Muscle layer of duodenum (tissue), 2 donors: Measurements from ENCODE around the gene AMFR.

Source experiments
- H3K27ac ChIP-seq: one replicate; pipeline ENCODE4 v1.7.0; 2013; ENCODE audit warnings: mild to moderate bottlenecking, low read length
- H3K27me3 ChIP-seq: one replicate; pipeline ENCODE4 v1.7.0; 2013; ENCODE audit warnings: low read depth, mild to moderate bottlenecking, control low read depth, low read length
- H3K36me3 ChIP-seq, 2 donors: one replicate each; pipeline ENCODE4 v1.7.0; 2013; ENCODE audit warnings: low read length in 2 of 2, control low read depth in 1 of 2, mild to moderate bottlenecking in 1 of 2; ENCODE audit not compliant: insufficient read depth in 2 of 2, control insufficient read depth in 1 of 2
- H3K4me1 ChIP-seq, 2 donors: one replicate each; pipeline ENCODE4 v1.7.0; 2013; ENCODE audit warnings: low read length in 2 of 2, mild to moderate bottlenecking in 2 of 2, control low read depth in 1 of 2, moderate library complexity in 1 of 2; ENCODE audit not compliant: insufficient read depth in 2 of 2, control insufficient read depth in 1 of 2
- H3K4me3 ChIP-seq, 2 donors: one replicate each; pipeline ENCODE4 v1.7.0; 2013; ENCODE audit warnings: low read length in 2 of 2, low read depth in 1 of 2, mild to moderate bottlenecking in 1 of 2
- H3K9me3 ChIP-seq, 2 donors: one replicate each; pipeline ENCODE4 v1.7.0; 2013; ENCODE audit warnings: low read length in 2 of 2, control low read depth in 1 of 2, mild to moderate bottlenecking in 1 of 2; ENCODE audit not compliant: control insufficient read depth in 1 of 2
- donor health status: healthy.

The AMFR gene

DNA sequence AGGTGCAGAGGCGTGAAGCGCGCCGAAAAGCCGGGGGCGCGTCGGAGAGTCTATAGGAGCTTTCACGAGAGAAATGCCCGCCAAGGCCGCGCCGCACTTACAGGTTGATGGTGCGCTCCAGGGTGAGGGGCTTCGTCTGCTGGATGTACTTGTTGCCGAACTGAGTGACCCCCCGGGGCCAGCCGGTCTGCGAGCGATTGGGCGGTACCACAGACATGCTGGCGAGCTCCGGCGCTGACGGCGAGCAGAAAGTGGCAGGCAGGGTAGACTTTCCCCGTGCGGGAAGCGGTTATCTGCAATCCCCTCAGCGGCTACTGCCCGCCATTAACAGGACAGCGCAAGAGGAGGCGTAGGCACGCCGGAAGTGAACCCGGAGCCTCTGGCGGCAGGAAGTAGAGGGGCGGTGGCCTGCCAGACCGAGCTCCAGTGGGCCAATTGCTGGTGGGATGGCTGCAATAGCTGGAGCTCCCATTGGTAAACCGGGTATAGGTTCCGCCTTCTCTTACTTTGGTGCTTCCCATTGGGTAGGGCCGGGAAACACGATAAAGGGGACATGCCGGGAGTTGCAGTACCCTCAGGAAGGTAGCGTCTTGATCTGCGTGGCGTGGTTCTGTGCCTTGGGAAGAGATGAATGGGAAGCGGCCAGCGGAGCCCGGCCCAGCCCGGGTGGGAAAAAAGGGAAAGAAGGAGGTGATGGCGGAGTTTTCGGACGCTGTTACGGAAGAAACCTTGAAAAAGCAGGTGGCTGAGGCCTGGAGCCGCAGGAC lies 25.8 kb upstream of the AMFR start, which contains the start of the genes NUDT21 and OGFOD1:
TSS of gene NUDT21 (minus strand) at position 347 of the 767 bp plus-strand sequence. CDS start at position 217, 130 bp downstream.
TSS of gene OGFOD1 (plus strand) at position 569 of the 767 bp plus-strand sequence. CDS start at position 628, 59 bp downstream.
- Histone ChIP-seq H3K9me3 (no peaks in the 10 kb centered on the region), H3K4me3 (peak within 1 kb of the TSS; percentile 98 to 99), H3K4me1 (peaks cover 18 to 30% of the 10 kb centered on the region in 2 donors), H3K36me3 (peaks cover 26 to 31% of the 10 kb centered on the region in 2 donors), H3K27ac (peak within 1 kb of the TSS; percentile 82), H3K27me3 (no peaks in the 10 kb centered on the region)

- Histone ChIP-seq H3K27ac (peak overlapping the region; percentile 70), H3K9me3 (no peaks in the 10 kb centered on the region)
Observed at GRCh38 chr16:56450275-56450985, 25.1 kb upstream of the AMFR start.

DNA sequence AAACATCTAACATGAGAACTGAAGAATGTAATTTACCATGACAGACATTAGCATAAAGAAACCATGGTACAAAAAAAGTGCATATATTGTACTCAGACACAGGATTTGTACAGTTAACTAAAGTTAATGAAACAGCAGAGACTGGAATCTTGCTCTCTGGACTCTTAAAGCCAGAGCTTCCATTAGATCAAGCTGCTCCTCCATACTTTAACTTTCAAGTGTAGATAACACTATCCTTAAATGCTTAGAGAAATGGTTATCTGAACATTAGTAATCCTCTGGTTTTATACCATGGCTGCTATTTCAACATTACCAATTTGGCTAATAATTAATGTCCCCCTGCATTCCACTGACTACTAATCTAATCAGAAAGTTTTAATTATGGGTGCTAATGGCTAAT lies 22.7 kb upstream of the AMFR start:
- Histone ChIP-seq H3K4me1 (peaks cover 18 to 26% of the 10 kb centered on the region in 2 donors), H3K9me3 (no peaks in the 10 kb centered on the region), H3K27me3 (no peaks in the 10 kb centered on the region), H3K36me3 (peaks cover 19 to 20% of the 10 kb centered on the region in 2 donors), H3K4me3 (no peak overlapping the region), H3K27ac (no peak overlapping the region)

More at GRCh38 chr16:56450275-56450985, 25.1 kb upstream of the AMFR start:
- H3K4me3 ChIP-seq: peak overlapping the region; percentile 98 to 99
- peaks cover 18 to 30% of the 10 kb centered on the region in 2 donors for H3K4me1 ChIP-seq
- no peaks in the 10 kb centered on the region for H3K27me3 ChIP-seq
- peaks cover 20 to 30% of the 10 kb centered on the region in 2 donors for H3K36me3 ChIP-seq

DNA sequence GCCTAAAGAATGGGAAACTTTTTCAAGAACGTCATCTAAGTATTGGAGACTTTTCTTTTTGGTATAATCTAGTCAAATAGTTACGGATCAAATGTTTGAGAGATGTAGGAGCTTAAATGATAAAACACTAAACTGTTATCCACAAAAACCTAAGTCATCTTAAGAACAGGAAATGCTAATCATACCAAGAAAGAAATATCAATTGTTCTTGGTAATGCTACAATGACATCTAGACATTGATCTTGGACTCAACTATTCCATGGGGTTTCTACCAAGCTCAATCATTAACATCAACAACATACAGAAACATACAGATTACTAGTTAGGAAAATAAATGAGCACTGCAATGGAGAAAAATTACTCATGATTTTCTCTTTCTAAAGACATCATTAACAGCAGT lies 21.9 kb upstream of the AMFR start:
- H3K36me3 ChIP-seq: peaks cover 23 to 25% of the 10 kb centered on the region in 2 donors
- no peaks in the 10 kb centered on the region for H3K9me3 ChIP-seq
- H3K27ac ChIP-seq: no peak overlapping the region
- H3K27me3 ChIP-seq: no peaks in the 10 kb centered on the region
- H3K4me1 ChIP-seq: peaks cover 14 to 18% of the 10 kb centered on the region in 2 donors
- H3K4me3 ChIP-seq: no peak overlapping the region

- Histone ChIP-seq H3K27me3 (no peaks in the 10 kb centered on the region), H3K9me3 (no peaks in the 10 kb centered on the region), H3K27ac (no peak overlapping the region), H3K4me1 (no peaks in the 10 kb centered on the region), H3K36me3 (peaks cover 45 to 49% of the 10 kb centered on the region in 2 donors), H3K4me3 (no peak overlapping the region)
Observed at GRCh38 chr16:56438038-56438437, 12.7 kb upstream of the AMFR start.

- Histone ChIP-seq H3K27me3 (no peaks in the 10 kb centered on the region), H3K36me3 (peaks cover 45 to 48% of the 10 kb centered on the region in 2 donors), H3K4me3 (no peak overlapping the region), H3K4me1 (no peaks in the 10 kb centered on the region), H3K9me3 (no peaks in the 10 kb centered on the region), H3K27ac (no peak overlapping the region)
Observed at GRCh38 chr16:56436258-56436657, 10.9 kb upstream of the AMFR start.

DNA sequence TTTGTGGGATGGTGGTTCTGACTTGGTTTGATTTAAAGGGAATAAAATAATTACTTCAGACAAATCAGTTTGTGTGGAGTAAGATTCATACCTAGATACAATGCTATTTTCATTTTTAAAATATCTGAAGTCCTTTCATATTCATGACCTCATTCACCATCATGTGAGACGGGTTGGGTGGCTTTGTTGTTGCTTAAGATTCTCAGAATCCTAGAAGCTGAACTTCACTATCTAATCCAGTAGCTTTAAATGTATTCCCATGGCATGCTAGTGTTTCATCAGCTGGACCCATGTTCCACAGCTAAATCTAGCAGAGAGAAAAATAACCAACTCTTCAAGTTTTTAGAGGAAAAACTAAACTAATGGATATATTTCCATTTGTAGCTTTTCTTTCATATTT lies 2.7 kb upstream of the AMFR start:
- no peak overlapping the region for H3K27ac ChIP-seq
- peaks cover 2 to 4% of the 10 kb centered on the region in 2 donors for H3K4me1 ChIP-seq
- H3K4me3 ChIP-seq: no peak overlapping the region
- H3K9me3 ChIP-seq: no peaks in the 10 kb centered on the region
- no peaks in the 10 kb centered on the region for H3K27me3 ChIP-seq
- peaks cover 19 to 20% of the 10 kb centered on the region in 2 donors for H3K36me3 ChIP-seq

DNA sequence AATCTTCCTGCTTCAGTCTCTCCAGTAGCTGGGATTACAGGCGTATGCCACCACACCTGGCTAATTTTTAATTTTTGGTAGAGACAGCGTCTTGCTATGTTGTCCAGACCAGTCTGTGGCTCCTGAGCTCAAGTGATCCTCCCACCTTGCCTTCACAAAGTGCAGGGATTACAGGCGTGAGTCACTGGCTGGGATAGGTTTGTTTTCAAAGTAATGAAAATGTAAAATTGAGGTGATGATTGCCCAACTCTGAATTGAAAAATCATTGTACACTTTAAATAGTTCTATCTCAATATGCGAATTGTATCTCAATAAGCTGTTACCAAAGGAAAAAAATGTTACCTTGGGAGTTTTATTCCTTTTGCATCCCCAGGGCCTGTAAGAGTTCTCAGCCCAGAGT lies 1.2 kb upstream of the AMFR start:
- no peaks in the 10 kb centered on the region for H3K27me3 ChIP-seq
- H3K4me3 ChIP-seq: no peak overlapping the region
- H3K9me3 ChIP-seq: no peaks in the 10 kb centered on the region
- H3K4me1 ChIP-seq: peaks cover 4 to 17% of the 10 kb centered on the region in 2 donors
- H3K36me3 ChIP-seq: peaks cover 12 to 13% of the 10 kb centered on the region in 2 donors
- H3K27ac ChIP-seq: no peak overlapping the region

- H3K4me3 ChIP-seq: peak overlapping the region; percentile 70 to 87
- no peaks in the 10 kb centered on the region for H3K36me3 ChIP-seq
- H3K27me3 ChIP-seq: no peaks in the 10 kb centered on the region
- H3K4me1 ChIP-seq: peaks cover 4 to 22% of the 10 kb centered on the region in 2 donors
- H3K9me3 ChIP-seq: no peaks in the 10 kb centered on the region
- no peak overlapping the region for H3K27ac ChIP-seq
Observed at GRCh38 chr16:56424791-56425438, 430 bp downstream of the AMFR start.

DNA sequence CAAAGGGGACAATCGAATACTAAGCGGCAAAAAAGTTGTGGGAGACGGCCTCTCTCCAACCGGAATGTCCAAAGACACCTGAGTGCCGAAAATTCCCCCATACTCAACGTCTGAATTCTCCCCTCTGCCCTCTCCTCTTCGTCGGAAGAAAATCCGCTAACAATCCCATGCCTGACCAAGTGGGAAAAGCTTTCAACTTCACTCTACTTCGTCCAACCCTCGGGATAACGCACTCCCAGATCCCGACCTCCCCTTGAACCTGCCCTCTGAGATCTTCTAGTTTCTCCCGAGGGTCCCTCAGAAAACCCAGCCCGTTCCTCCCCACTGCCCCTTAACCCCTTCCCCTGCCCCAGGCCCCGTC lies 961 bp downstream of the AMFR start:
- Histone ChIP-seq H3K4me1 (peaks cover 4 to 22% of the 10 kb centered on the region in 2 donors), H3K27me3 (no peaks in the 10 kb centered on the region), H3K36me3 (no peaks in the 10 kb centered on the region), H3K9me3 (no peaks in the 10 kb centered on the region), H3K4me3 (peak overlapping the region; percentile 70 to 87), H3K27ac (peak overlapping the region; percentile 59)
